ENCODE data around the gene KRTAP12-1.
"Not testable (repeated sequence)": the region's sequence is repeated elsewhere in the genome, so short reads cannot be mapped to it uniquely, and the experiment has no call there.

KRTAP12-1 gene

DNA sequence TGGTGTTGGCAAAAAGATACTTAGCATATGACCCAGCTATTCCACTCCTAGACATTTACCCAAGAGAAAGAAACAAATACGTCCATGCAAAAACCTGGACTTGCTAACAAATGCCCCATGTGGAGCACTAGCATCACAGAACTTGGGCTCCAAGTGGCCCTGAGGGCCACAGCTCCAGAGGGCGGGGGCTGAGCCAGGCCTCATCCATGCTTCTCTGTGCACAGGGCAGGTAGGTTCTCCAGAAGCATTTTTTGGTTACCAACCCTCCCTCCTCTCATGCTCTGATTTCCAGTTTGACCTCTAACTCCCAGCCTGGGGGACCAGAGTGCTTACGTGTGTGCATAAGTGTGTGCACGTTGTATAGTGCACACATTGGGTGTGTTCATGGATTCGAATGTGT lies 17.3 kb downstream of the KRTAP12-1 start:
- no peak for DNase-seq

- not testable (repeated sequence) for DNase-seq
Measured at GRCh38 chr21:44661567-44661966, 20.4 kb downstream of the KRTAP12-1 start.

GRCh38 chr21:44658913-44659595 lies 22.9 kb downstream of the KRTAP12-1 start:
- DNase-seq = no peak

GRCh38 chr21:44658541-44658910 lies 23.4 kb downstream of the KRTAP12-1 start:
- DNase-seq = no peak

DNA sequence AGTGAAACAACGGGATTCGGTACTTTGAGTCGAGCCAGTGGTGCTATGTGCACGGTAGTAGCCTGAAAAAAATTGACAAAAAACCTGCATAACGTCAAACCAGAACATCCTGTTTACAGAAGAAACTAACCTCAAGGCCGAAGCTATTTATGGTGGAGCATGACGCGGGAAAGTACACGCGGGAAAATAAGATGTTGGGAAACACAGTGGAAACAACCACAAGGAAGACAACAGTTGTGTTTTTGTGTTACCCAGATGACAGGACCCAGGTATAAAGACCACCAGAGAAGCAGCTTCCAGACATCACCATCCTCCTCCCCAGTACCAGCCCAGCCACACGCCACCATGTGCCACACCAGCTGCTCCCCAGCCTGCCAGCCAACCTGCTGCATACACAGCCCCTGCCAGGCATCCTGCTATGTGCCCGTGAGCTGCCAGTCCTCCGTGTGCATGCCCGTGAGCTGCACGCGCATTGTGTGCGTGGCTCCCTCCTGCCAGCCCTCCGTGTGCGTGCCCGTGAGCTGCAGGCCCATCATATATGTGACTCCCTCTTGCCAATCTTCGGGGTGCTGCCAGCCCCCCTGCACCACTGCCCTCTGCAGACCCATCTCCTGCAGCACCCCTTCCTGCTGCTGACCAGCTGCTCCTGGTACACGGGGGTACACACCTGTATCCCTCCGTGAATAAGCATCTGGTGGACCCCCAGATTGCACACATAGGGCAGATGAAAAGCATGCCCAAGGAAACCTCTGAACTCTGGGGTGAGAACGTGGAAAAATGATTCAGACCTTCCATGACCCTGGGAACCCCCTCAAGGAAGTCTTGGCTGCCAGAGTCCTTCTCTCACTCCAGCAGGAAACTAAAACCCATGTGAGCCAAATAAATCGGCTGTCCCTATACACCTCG lies 24.1 kb downstream of the KRTAP12-1 start, which contains the start of gene KRTAP12-3:
TSS of gene KRTAP12-3 (plus strand) at position 298 of the 906 bp plus-strand sequence. CDS start at position 346, 48 bp downstream.
- DNase-seq = no peak

GRCh38 chr21:44656868-44657267 lies 25.1 kb downstream of the KRTAP12-1 start:
- no peak for DNase-seq

DNA sequence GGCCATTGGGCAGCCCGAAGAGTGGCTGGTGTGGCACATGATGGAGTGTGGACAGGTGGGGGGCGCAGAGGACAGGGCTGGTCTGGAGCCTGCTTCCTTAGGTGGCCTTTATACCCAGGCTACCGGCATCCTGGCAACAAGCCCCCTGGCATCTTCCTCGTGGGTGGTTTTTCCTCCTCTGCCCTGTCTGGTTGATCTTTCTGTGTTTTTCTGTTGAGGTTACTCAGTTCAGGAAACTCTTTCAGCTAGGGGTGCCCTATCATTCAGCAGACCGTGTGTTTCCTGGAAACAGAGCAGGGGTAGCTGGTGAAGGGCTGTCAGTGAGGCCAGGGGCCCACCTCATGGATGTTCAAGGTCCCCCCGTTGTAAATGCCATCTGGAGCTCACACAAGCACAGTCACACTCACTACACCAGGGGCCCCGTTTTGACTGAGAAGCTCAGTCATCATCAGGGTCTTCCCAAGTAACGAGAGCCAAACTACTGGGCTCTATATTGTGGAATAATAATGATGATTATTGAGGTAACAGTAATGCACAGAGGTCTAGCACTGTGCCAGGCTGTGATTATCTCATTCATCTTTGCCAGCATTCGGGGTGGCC lies 27.3 kb downstream of the KRTAP12-1 start, which contains the start of gene KRTAP12-4:
TSS of gene KRTAP12-4 (minus strand) at position 84 of the 600 bp plus-strand sequence. CDS start at position 39, 45 bp downstream.
- DNase-seq = no peak

- DNase-seq = no peak
Measured at GRCh38 chr21:44653656-44654575, 28.0 kb downstream of the KRTAP12-1 start.

- no peak for DNase-seq
Measured at GRCh38 chr21:44653123-44653522, 28.8 kb downstream of the KRTAP12-1 start.

DNA sequence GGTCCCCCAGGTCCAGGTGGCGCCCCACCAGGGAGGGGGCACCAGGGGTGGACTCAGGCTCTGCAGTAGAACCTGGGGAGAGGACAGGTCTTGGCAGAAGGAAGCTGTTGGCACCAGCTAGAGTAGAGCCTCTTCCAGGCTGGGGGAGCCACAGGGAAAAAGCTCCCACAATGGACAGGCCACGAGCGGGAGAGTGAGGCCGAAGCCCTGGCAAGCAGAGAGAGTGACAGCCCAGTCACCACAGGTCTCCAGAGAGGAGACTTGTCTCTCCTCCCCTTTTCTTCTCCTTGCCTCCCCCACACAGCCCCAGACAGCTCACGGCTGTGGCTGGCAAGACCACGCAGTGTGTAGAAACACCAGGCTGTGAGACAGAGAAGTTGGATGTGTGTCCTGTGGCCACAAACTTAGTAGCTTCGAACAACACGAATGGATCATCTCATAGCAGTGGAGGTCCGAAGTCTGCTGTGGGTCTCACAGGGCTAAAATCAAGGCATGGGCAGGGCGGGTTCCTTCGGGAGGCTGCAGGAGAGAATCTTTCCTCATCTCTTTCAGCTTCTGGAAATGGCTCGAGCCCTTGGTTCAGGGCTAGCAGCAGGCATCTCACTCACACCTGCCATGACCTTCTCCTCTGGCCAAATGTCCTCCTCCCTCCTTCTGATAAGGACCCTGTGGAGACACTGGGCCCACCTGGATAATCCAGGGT lies 30.8 kb downstream of the KRTAP12-1 start:
- DNase-seq = no peak

DNA sequence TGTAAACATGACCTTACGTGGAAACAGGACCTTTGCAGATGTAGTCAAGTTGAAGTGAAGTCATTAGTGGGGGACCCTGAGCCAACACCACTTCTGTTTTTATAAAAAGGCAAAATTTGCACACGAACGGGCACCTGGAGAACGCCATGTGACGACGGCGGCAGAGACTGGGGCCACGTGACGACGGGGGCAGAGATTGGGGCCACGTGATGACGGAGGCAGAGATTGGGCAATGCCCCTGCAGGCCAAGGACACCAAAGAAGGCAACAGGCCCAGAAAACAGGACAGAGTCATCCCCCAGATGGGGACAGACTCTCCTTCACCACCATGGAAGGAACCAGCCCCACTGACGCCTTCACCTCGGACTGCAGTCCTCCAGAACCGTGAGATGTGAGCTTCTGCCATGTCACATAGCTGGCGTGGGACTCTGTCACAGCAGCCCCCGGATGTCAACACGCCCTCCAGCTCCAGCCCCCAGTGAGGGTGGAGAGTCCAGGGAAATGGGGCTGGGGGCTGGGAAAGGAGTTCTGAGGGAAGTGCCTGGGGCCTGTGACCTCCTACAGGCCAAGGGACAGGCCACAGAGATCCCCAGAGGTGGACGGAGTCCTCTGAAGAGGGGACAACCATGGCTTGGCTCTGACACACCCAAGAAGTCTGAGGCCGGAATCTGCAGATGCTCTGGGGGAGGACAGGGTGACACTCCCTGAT lies 31.5 kb downstream of the KRTAP12-1 start:
- no peak for DNase-seq

- no peak for DNase-seq
Measured at GRCh38 chr21:44649521-44650100, 32.4 kb downstream of the KRTAP12-1 start.

GRCh38 chr21:44648557-44649311 lies 33.2 kb downstream of the KRTAP12-1 start:
- DNase-seq = no peak

GRCh38 chr21:44647222-44647552 lies 34.8 kb downstream of the KRTAP12-1 start:
- no peak for DNase-seq

DNA sequence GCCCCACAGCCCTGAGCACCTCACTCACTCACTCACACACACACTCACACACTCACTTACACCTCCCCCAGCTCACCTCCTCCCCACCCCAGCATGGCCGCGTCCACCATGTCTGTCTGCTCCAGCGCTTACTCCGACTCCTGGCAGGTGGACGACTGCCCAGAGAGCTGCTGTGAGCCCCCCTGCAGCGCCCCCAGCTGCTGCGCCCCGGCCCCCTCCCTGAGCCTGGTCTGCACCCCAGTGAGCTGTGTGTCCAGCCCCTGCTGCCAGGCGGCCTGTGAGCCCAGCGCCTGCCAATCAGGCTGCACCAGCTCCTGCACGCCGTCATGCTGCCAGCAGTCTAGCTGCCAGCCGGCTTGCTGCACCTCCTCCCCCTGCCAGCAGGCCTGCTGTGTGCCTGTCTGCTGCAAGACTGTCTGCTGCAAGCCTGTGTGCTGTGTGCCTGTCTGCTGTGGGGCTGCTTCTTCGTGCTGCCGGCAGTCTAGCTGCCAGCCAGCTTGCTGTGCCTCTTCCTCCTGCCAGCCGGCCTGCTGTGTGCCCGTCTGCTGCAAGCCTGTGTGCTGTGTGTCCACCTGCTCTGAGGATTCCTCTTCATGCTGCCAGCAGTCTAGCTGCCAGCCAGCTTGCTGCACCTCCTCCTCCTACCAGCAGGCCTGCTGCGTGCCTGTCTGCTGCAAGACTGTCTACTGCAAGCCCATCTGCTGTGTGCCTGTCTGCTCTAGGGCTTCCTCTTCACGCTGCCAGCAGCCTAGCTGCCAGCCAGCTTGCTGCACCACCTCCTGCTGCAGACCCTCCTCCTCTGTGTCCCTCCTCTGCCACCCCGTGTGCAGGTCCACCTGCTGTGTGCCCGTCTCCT lies 35.4 kb downstream of the KRTAP12-1 start, which contains the start of gene KRTAP10-11:
TSS of gene KRTAP10-11 (plus strand) at position 49 of the 856 bp plus-strand sequence. CDS start at position 94, 45 bp downstream.
- not testable (repeated sequence) for DNase-seq

DNA sequence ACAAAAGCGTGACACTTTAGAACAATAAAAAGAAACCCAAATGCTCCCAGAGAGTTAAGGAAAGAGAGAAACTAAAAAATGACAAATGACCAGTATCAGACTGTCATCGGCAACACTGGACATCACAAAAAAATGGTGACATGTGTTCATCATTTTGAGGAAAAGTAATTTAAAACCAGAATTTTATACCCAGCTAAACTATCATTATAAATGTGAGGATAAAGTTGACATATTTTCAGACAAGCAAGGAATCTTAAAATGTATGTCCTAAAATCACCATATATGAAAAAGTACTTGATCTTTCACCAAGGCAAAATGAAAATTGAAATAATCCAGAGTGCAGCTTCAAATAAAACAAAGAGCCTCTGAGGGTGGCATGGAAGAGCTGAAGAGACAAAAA lies 37.1 kb downstream of the KRTAP12-1 start:
- DNase-seq = no peak

DNA sequence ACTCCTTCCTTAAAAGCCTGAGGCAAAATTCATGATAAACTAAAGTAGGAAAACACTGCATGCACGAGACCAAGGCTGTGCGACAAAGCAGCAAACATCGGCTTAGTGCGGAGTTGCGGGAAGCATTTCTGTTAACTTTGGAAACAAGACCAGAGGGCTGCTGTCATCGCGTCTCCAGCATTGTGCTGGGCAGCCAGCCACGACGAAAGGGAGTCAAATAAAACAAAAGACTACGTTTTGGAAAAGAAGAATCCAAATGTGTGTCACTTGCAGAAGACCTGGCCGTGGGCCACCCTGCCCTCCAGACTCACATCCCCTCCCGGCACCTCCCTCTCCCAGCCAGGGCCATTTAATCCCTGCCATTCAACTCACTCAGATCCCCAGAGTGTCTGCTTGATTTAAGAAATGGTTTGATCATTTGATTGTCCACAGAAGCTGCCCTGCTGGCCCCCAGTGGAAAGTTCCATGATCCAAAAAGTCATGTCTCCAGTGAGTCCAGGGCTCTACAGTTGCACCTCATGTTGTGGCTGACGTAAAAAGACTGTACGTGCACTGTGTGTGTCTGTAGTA lies 38.1 kb downstream of the KRTAP12-1 start:
- DNase-seq = no peak

- no peak for DNase-seq
Measured at GRCh38 chr21:44640761-44641160, 41.2 kb downstream of the KRTAP12-1 start.

DNA sequence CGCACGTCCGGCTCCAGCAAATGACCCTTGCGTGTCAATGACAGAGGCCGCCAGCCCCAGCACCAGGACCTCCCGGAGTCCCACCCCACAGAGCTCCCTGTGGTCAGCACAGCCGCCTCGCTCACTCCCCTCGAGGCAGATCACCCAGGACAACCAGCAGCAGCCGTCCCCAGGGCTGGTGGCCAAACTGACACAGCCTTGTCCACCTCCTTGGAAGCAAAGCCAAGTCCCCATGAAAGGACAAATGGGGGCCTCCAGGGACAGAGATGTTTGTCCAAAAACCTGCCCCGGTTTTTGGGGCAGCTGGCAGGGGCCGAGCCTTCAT lies 42.7 kb downstream of the KRTAP12-1 start:
- no peak for DNase-seq
